Measurements from ENCODE around the gene NBL1. TPM values are rescaled to one million over a fixed set of nuclear protein-coding genes. Genes with fewer than 3 reads are reported as not detected.
A peak's percentile ranks its signal among the peaks of the same experiment; 100 is the strongest.

Gene NBL1
- total RNA-seq, 1 donor from 2014 or later, result 34.6 TPM

DNA sequence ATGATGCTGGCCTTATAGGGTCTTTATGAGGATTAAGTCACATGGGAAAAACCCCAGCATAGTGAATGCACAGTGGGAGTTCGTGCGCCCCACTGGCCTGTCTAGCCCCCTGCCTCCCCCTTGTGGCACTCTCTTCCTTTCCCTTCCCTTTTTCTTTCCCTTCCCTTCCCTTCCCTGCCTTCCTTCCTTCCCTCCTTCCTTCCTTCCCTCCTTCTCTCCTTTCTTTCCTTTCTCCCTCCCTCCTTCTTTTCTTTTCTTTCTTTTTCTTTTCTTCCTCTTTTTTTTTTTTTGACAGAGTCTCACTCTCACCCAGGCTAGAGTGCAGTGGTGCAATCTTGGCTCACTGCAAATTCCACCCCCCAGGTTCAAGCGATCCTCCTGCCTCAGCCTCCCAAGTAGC lies 59.2 kb downstream of the NBL1 start:
- no peak for DNase-seq

DNA sequence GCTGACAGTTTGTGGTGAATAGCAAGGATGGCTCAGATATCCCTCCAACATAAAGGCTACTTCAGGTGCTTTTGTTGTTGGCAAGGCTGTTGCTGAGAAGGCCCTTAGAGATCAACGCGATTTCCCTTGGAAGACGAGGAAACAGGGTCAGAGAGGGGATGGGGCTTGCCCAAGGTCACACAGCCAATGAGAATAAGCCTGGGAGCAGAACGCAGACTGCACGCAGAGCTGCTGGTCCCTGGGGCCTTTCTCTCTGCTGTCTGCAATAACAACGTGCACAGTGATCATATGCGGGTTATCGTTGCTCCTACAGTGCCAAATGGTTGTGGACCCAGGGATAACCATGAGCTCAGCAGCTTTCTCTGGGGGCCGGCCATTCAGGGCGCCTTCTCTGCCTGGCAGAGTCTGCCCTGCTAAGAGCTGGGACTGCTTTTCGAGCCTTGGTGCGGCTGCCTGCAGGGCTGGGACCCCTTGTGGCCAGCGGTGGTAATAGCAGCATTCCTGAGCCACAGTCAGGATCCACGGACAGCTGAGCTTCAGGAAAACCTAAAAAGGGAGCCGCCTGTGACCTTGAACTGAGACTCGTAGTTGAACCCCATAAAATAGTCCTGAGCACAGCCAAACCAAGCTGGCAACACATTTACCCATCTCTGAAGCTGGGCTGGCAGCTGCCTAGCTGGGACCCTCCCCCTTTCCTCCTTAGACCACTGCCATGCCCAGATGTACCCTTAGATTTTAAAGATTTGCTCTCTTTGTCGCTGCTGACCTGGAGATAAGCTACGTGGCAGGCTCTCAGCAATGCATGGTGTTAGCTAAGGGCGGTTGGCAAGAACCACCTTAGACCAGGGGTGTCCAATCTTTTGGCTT lies 60.4 kb downstream of the NBL1 start:
- peak; percentile 34 for DNase-seq

DNA sequence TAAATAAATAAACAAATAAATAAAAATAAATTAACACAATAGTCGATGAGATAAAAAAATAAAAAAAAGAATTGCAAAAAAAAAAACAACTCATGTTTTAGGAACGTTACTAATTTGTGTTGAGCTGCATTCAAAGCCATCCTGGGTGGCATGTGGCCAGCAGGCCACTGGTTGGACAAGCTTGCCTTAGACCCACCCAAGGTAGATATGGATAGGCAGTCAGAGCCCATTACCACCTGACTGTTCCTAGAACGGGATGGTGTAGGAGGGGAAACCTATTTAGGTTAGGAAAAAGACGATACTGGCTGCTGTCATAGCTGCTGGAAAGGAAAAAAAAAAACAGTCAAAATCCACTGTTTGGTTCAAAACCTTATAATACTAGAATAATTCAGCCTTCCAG lies 61.4 kb downstream of the NBL1 start:
- no peak for DNase-seq

GRCh38 chr1:19706136-19706535 lies 62.0 kb downstream of the NBL1 start:
- no peak for DNase-seq

Other genes with a start within 250 kb of the NBL1 start
- 61.6 TPM for gene CAPZB, start 158.8 kb upstream of the NBL1 start, total RNA-seq
- gene HTR6, start 20.6 kb downstream of the NBL1 start, total RNA-seq, result not detected
- gene TMCO4, start 155.6 kb downstream of the NBL1 start, total RNA-seq, result 6.1 TPM
- not detected for gene RNF186, start 171.0 kb downstream of the NBL1 start, total RNA-seq
- gene OTUD3, start 238.1 kb downstream of the NBL1 start, total RNA-seq, result 11.5 TPM

All from skin of body (tissue), 2 donors.